Lower leg skin (tissue), 4 donors: ENCODE results near the gene SH2D4B. TPM values are rescaled to one million over a fixed set of nuclear protein-coding genes. Genes with fewer than 3 reads are reported as not detected.

ENCODE experiments used
- DNase-seq, 2 donors: peaks; one replicate each; pipeline ENCODE4 v3.0.0-alpha.2; 2019; ENCODE audit warnings: low spot score in 2 of 2
- H3K4me3 ChIP-seq: fragments of 200-600 bp; sonication (generic); 2 replicates; pipeline ENCODE4 v1.5.1; 2017; ENCODE audit warnings: mild to moderate bottlenecking, low read depth; ENCODE audit not compliant: poor library complexity, severe bottlenecking
- POLR2A ChIP-seq, 2 donors: fragments of 450-650 bp; IDR thresholded peaks; one replicate each; pipeline ENCODE4 v1.6.1; 2016 to 2017; ENCODE audit warnings: antibody characterized with exemption in 2 of 2, mild to moderate bottlenecking in 1 of 2, moderate library complexity in 1 of 2
- WGBS, 2 donors: methylation state at CpG; one replicate each; pipeline ENCODE4 v1.1.5; 2018; 5-methylcytosine and 5-hydroxymethylcytosine counted together
- intact Hi-C: fragments of 100-400 bp; cut with DNase I; formaldehyde crosslinking; loops from one replicate; pipeline ENCODE4 v1.15.0; 2023; ENCODE audit warnings: low total_unique reads
- total RNA-seq, 4 donors: library from RNA; depleted of rRNA; stranded (reverse); fragments of >200 nt; gene quantifications; one replicate each; pipeline ENCODE4 v1.1.0, GENCODE V29; 2016
- TF ChIP-seq, protein P1 (sequence below), 3 donors: fragments of 450-650 bp; IDR thresholded peaks; one replicate each; pipeline ENCODE4 v1.5.1; 2016; ENCODE audit warnings: antibody characterized with exemption in 3 of 3, mild to moderate bottlenecking in 3 of 3, moderate library complexity in 2 of 3

The SH2D4B gene
- total RNA-seq, 4 donors from 2014 or later, result 0.13 TPM; not detected in 3

DNA sequence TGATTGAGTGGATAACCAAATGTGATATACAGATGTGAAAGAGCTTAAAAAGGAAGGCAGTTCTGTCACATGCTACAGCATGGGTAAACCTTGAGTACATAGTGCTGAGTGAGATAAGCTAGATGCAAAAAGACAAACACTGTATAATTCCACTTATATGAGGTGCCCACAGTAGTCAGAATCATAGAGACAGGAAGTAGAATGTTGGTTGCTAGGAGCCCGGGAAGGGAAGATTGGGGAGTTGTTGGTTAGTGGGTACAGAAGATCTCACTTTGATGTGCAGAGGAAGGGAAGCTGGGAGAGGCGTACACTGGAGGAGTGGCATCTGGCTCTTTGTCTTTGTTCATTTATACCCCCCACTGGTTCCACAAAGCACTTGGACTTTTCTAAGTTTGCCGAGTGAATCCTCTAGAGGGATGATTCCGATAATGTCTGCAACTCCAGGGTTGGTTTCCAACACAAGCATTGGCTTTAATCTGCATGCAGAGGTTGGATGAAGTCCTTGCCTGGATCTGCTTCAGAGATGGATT lies 44.1 kb upstream of the SH2D4B start:
- WGBS, 2 donors, result 22 to 36% methylated on average over 4 of the region's 4 CpGs
- TF ChIP-seq, protein P1, sequence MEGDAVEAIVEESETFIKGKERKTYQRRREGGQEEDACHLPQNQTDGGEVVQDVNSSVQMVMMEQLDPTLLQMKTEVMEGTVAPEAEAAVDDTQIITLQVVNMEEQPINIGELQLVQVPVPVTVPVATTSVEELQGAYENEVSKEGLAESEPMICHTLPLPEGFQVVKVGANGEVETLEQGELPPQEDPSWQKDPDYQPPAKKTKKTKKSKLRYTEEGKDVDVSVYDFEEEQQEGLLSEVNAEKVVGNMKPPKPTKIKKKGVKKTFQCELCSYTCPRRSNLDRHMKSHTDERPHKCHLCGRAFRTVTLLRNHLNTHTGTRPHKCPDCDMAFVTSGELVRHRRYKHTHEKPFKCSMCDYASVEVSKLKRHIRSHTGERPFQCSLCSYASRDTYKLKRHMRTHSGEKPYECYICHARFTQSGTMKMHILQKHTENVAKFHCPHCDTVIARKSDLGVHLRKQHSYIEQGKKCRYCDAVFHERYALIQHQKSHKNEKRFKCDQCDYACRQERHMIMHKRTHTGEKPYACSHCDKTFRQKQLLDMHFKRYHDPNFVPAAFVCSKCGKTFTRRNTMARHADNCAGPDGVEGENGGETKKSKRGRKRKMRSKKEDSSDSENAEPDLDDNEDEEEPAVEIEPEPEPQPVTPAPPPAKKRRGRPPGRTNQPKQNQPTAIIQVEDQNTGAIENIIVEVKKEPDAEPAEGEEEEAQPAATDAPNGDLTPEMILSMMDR (IDR thresholded peaks at IDR 0.05), result no peak
- TF ChIP-seq POLR2A (IDR thresholded peaks at IDR 0.05), result no peak
- intact Hi-C loops, result no loop called here
- peak in 1 of 2 donors; percentile 73 for DNase-seq
- no peak overlapping the region for H3K4me3 ChIP-seq

DNA sequence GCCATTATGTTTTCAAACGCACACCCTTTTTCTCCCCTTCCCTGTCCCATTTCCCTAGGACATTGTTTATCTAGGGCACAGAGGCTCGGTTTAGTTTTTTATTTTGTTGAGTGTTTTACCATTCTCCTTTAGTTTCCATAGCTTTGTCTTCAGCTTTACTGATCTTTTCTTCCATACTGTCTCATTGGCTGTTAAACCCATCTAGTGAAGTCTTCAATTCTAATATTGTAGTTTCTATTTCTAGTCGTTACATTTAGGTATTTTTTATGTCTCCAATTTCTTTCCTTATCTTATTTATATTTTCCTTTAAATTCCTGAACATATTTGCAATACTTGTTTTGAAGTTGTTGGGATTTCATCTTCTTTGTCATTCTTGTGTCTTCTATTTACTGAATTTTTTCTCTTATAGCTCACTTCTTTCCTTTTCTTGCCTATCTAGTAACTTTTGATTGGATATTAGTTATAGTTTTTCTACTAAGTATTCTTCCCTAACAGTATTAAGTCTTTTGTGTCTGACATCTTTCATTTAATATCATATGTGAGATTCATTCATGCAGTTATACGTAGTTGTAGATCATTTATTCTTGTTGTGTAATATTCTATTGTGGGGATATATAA lies 41.0 kb upstream of the SH2D4B start:
- no peak for TF ChIP-seq POLR2A (IDR thresholded peaks at IDR 0.05)
- TF ChIP-seq, protein P1 (IDR thresholded peaks at IDR 0.05), result no peak
- no peak overlapping the region for H3K4me3 ChIP-seq
- no peak for DNase-seq
- intact Hi-C loops, result no loop called here
- WGBS, 2 donors, result 91% methylated on average over 4 of the region's 4 CpGs

- peak in 1 of 2 donors; percentile 93 for DNase-seq
- 36 to 48% methylated on average over 6 to 7 of the region's 7 CpGs for WGBS, 2 donors
- intact Hi-C loops, result no loop called here
- H3K4me3 ChIP-seq, result no peak overlapping the region
- TF ChIP-seq, protein P1 (IDR thresholded peaks at IDR 0.05), result no peak
- TF ChIP-seq POLR2A (IDR thresholded peaks at IDR 0.05), result no peak
These were observed 40.3 kb upstream of the SH2D4B start for GRCh38 chr10:80497187-80498077.

- H3K4me3 ChIP-seq, result no peak overlapping the region
- TF ChIP-seq, protein P1 (IDR thresholded peaks at IDR 0.05), result no peak
- TF ChIP-seq POLR2A (IDR thresholded peaks at IDR 0.05), result no peak
- intact Hi-C loops, result no loop called here
- 35 to 36% methylated on average over 8 of the region's 8 CpGs for WGBS, 2 donors
- no peak for DNase-seq
These were observed 39.4 kb upstream of the SH2D4B start for GRCh38 chr10:80498078-80498832.

DNA sequence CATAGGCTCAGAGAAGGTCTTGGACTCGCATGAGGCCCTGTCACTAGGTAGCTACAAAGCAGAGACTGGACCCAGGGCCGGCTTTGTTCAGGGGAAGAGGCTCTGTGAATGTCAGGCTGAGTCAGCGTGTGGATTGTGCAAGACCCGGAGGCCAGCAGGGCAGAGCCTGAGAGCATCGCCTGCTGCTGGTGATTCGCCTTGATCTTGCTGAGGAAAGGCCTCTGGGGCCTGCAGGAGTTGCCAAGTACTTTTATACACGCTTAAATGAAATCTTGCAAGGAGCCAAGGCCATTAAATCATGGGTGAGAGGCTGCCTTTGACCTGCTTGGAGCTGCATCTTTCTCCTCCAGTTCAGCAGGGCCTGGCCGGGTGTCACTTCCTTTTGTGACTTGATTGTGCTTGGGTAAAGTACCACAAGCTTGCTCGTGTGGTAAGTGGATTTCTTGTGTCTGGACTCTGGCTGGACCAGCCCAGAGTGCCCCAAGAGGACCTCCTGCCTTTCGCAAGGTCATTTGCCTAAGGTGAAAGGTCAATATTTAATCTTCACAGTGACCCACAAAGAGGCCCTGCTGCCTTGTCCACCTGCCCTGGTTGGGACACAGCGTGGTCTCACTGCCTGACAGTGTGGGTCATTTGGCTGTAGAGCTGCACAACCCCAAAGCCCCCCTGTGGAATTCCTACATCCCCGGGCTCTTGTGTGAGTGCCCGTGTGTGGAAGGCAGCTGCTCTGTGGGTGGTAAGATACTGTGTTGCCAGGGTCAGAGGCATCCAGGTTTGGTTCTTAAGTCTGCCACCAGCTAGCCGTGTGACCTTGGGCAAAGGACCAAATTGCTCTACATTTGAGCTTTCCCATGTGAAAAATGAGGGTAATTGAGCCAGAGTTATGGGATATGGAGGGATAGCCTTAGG lies 38.6 kb upstream of the SH2D4B start:
- H3K4me3 ChIP-seq, result no peak overlapping the region
- TF ChIP-seq POLR2A (IDR thresholded peaks at IDR 0.05), result no peak
- TF ChIP-seq, protein P1 (IDR thresholded peaks at IDR 0.05), result no peak
- peak; percentile 94 to 98 for DNase-seq
- WGBS, 2 donors, result 14 to 19% methylated on average over 13 to 14 of the region's 14 CpGs
- intact Hi-C loops, result no loop called here
